Spleen (tissue), 11 donors: ENCODE measurements around the gene C3orf22. TPM values are rescaled to one million over a fixed set of nuclear protein-coding genes. Genes with fewer than 3 reads are reported as not detected.

ENCODE experiments used
- DNase-seq: peaks from one replicate; pipeline ENCODE4 v3.0.0-alpha.2; 2020
- H3K27ac ChIP-seq, 8 donors: fragments of 200-600 bp; sonication (generic) in 7 of 8; 1 replicate in 4 of 8; 2 replicates in 4 of 8; pipeline versions ENCODE4 v1.5.0 to v1.8.0; 2016 to 2021; ENCODE audit warnings: inconsistent platforms in 4 of 8, mild to moderate bottlenecking in 4 of 8, moderate library complexity in 1 of 8
- H3K27me3 ChIP-seq, 7 donors: fragments of 200-600 bp; sonication (generic) in 6 of 7; replicated peaks in 1 of 7; 1 replicate in 4 of 7; 2 replicates in 3 of 7; pipeline versions ENCODE4 v1.5.0 to v1.8.0; 2016 to 2021; ENCODE audit warnings: inconsistent platforms in 3 of 7, mild to moderate bottlenecking in 1 of 7
- H3K36me3 ChIP-seq, 6 donors: fragments of 200-600 bp; sonication (generic) in 5 of 6; 1 replicate in 4 of 6; 2 replicates in 2 of 6; pipeline versions ENCODE4 v1.5.0 to v1.8.0; 2016 to 2021; ENCODE audit warnings: inconsistent platforms in 2 of 6
- H3K4me1 ChIP-seq, 6 donors: fragments of 200-600 bp; sonication (generic) in 5 of 6; 1 replicate in 3 of 6; 2 replicates in 3 of 6; pipeline versions ENCODE4 v1.5.0 to v1.8.0; 2016 to 2021; ENCODE audit warnings: inconsistent platforms in 3 of 6
- H3K4me3 ChIP-seq, 8 donors: fragments of 200-600 bp; sonication (generic) in 7 of 8; 1 replicate in 4 of 8; 2 replicates in 4 of 8; pipeline versions ENCODE4 v1.5.0 to v1.8.0; 2016 to 2021; ENCODE audit warnings: inconsistent platforms in 4 of 8, mild to moderate bottlenecking in 4 of 8, moderate library complexity in 2 of 8
- H3K9me3 ChIP-seq, 8 donors: fragments of 200-600 bp; sonication (generic) in 7 of 8; 1 replicate in 4 of 8; 2 replicates in 4 of 8; pipeline versions ENCODE4 v1.5.0 to v1.8.0; 2016 to 2021; ENCODE audit warnings: inconsistent platforms in 4 of 8
- POLR2A ChIP-seq, 3 donors: fragments of 450-650 bp; IDR thresholded peaks; one replicate each; pipeline ENCODE4 v1.5.1; 2017; ENCODE audit warnings: antibody characterized with exemption in 3 of 3, mild to moderate bottlenecking in 1 of 3
- POLR2AphosphoS5 ChIP-seq, 3 donors: sonication (generic); formaldehyde crosslinking; IDR thresholded peaks; one replicate each; pipeline ENCODE4 v1.5.1; 2017; ENCODE audit warnings: antibody characterized with exemption in 3 of 3
- WGBS, 5 donors: extraction: QIAGEN DNeasy Blood & Tissue Kit in 3 of 5; methylation state at CpG; one replicate each; pipeline versions ENCODE4 v1.1.5 to v1.1.7; 2013 to 2018; 5-methylcytosine and 5-hydroxymethylcytosine counted together
- intact Hi-C: fragments of 100-400 bp; cut with DNase I; formaldehyde crosslinking; loops from one replicate; pipeline ENCODE4 v1.15.0; 2023; ENCODE audit warnings: low total_unique reads
- polyA plus RNA-seq, 3 donors: library from polyadenylated mRNA; stranded (reverse); fragments of 200-250 nt; gene quantifications; one replicate each; pipeline ENCODE4 v1.2.1, GENCODE V29; 2013
- total RNA-seq, 7 donors: library from RNA; depleted of rRNA in 3 of 7; stranded (reverse); fragments of >200 nt in 3 of 7; fragmentation: NEBNext Ultra II Directional in 4 of 7; extraction: Animal tissue kit (Norgen Biotek cat#: 25700) in 4 of 7; gene quantifications; one replicate each; pipeline versions ENCODE4 v1.1.0 to v1.2.1, GENCODE V29; 2016 to 2021
- TF ChIP-seq, protein P1 (sequence below), 11 experiments: fragments of 200-600 bp in 7 of 11; fragments of 450-650 bp in 4 of 11; sonication (generic) in 4 of 11; IDR thresholded peaks in 8 of 11; conservative IDR thresholded peaks in 3 of 11; 1 replicate in 7 of 11; 2 replicates in 4 of 11; pipeline versions ENCODE4 v1.4.0 to v1.8.0; 2016 to 2021; ENCODE audit warnings: antibody characterized with exemption in 11 of 11, inconsistent platforms in 4 of 11, mild to moderate bottlenecking in 1 of 11
- donor health status: healthy with polysubstance abuse.
- donor health status: DM: no; HTN: no; CAD: no; lungs with moderate emphysema.
- donor health status: DM: no; HTN: no; CAD: no.
- donor health status: Bipolar disorder and iron deficiency.
- donor health status: healthy.
- donor health status: DM: no; HTN: no; CAD: no.
- donor health status: DM: yes; HTN: yes; CAD: no.

C3orf22 gene
- total and polyA plus RNA-seq, 10 donors = not detected

- H3K9me3 ChIP-seq = no peaks in the 10 kb centered on the region
- intact Hi-C loops = loop anchor here (5.0 to 10.0 kb wide), 2 partner anchors 126 to 1018 kb away; partner anchors contain the start of gene TXNRD3
- DNase-seq = peak; percentile 78
- no peaks in the 10 kb centered on the region for H3K36me3 ChIP-seq
- H3K4me3 ChIP-seq = no peak overlapping the region
- peak overlapping the region in 6 of 8 donors; percentile 67 to 93 (median 78) for H3K27ac ChIP-seq
- H3K4me1 ChIP-seq = peaks cover 3 to 71% (median 38%) of the 10 kb centered on the region in 6 donors
- 45 to 77% (median 65%) methylated on average over 11 to 14 of the region's 14 CpGs for WGBS, 5 donors
- TF ChIP-seq POLR2A (IDR thresholded peaks at IDR 0.05) = no peak
- TF ChIP-seq, protein P1, sequence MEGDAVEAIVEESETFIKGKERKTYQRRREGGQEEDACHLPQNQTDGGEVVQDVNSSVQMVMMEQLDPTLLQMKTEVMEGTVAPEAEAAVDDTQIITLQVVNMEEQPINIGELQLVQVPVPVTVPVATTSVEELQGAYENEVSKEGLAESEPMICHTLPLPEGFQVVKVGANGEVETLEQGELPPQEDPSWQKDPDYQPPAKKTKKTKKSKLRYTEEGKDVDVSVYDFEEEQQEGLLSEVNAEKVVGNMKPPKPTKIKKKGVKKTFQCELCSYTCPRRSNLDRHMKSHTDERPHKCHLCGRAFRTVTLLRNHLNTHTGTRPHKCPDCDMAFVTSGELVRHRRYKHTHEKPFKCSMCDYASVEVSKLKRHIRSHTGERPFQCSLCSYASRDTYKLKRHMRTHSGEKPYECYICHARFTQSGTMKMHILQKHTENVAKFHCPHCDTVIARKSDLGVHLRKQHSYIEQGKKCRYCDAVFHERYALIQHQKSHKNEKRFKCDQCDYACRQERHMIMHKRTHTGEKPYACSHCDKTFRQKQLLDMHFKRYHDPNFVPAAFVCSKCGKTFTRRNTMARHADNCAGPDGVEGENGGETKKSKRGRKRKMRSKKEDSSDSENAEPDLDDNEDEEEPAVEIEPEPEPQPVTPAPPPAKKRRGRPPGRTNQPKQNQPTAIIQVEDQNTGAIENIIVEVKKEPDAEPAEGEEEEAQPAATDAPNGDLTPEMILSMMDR (IDR thresholded peaks at IDR 0.05 in 8 of 11, conservative IDR thresholded peaks at IDR 0.05 in 3 of 11) = no peak
- no peak for TF ChIP-seq POLR2AphosphoS5 (IDR thresholded peaks at IDR 0.05)
- peaks cover 0 to 37% (median 11%) of the 10 kb centered on the region in 7 donors for H3K27me3 ChIP-seq
Observed at GRCh38 chr3:126528800-126529541, 29.8 kb downstream of the C3orf22 start.

DNA sequence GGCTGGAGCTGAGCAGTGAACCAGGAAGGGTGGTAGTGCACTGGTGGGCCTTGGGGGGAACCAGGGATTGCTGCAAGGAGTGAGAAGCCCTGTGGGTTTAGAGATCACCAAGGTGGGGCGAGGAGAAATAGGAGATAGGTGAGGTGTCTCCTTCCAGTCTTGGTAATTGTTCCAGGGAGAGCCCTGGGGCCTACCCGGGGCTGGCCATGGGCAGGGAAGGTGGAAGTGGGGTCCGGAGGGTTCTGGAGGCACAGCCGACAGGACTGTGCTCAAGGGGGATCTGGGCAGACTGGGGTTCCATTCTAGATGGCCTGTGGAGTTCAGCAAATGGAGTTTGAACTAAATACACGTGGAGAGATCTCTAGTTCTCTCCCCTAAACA, 30.3 kb downstream of the C3orf22 start:
- H3K27ac ChIP-seq = peak overlapping the region in 5 of 8 donors; percentile 67 to 93 (median 88)
- no peaks in the 10 kb centered on the region for H3K9me3 ChIP-seq
- TF ChIP-seq POLR2A (IDR thresholded peaks at IDR 0.05) = no peak
- TF ChIP-seq POLR2AphosphoS5 (IDR thresholded peaks at IDR 0.05) = no peak
- TF ChIP-seq, protein P1 (IDR thresholded peaks at IDR 0.05 in 8 of 11, conservative IDR thresholded peaks at IDR 0.05 in 3 of 11) = no peak
- H3K27me3 ChIP-seq = peaks cover 0 to 43% (median 16%) of the 10 kb centered on the region in 7 donors
- no peaks in the 10 kb centered on the region for H3K36me3 ChIP-seq
- peak; percentile 60 for DNase-seq
- H3K4me3 ChIP-seq = no peak overlapping the region
- intact Hi-C loops = loop anchor here (5.0 to 10.0 kb wide), 2 partner anchors 126 to 1019 kb away; partner anchors contain the start of gene TXNRD3
- peaks cover 3 to 77% (median 43%) of the 10 kb centered on the region in 6 donors for H3K4me1 ChIP-seq
- 66 to 87% (median 83%) methylated on average over 5 of the region's 5 CpGs for WGBS, 5 donors

- 57 to 72% (median 70%) methylated on average over 6 of the region's 6 CpGs for WGBS, 5 donors
- peak; percentile 64 for DNase-seq
- TF ChIP-seq POLR2AphosphoS5 (IDR thresholded peaks at IDR 0.05) = no peak
Observed at GRCh38 chr3:126527455-126528211, 31.1 kb downstream of the C3orf22 start.

DNA sequence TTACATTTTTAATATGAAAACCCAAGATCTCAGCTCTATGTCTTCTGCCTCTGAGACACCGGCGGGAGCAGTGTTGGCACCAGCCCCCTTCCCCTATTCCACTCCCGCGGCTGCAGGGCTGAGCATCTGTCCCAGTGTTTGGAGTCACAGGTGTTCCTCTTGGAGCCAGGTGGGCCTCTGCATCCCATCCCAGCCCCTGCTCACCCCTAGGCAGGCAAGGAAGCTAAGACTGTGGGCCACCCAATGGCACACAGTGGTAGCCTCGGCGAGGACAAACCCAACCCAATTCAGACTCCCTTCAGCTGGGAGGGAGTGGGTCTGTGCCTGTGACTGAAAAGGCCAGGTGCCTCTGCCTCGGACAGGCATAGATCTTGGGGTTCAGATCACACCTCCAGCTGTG, 31.7 kb downstream of the C3orf22 start:
- DNase-seq = peak; percentile 66
- TF ChIP-seq POLR2AphosphoS5 (IDR thresholded peaks at IDR 0.05) (no peak), POLR2A (IDR thresholded peaks at IDR 0.05) (no peak)
- TF ChIP-seq, protein P1 (IDR thresholded peaks at IDR 0.05 in 8 of 11, conservative IDR thresholded peaks at IDR 0.05 in 3 of 11) = no peak
- Histone ChIP-seq H3K36me3 (no peaks in the 10 kb centered on the region), H3K4me1 (peaks cover 3 to 91% (median 50%) of the 10 kb centered on the region in 6 donors), H3K4me3 (no peak overlapping the region), H3K27ac (peak overlapping the region in 2 of 8 donors; percentile 88 to 93), H3K9me3 (no peaks in the 10 kb centered on the region), H3K27me3 (peaks cover 0 to 55% (median 16%) of the 10 kb centered on the region in 7 donors)
- WGBS, 5 donors = 80 to 95% (median 86%) methylated on average over 5 to 7 of the region's 7 CpGs
- intact Hi-C loops = loop anchor here (5.0 to 10.0 kb wide), 2 partner anchors 128 to 1020 kb away; partner anchors contain the start of gene TXNRD3

More at GRCh38 chr3:126527455-126528211, 31.1 kb downstream of the C3orf22 start:
- Histone ChIP-seq H3K36me3 (no peaks in the 10 kb centered on the region), H3K27ac (peak overlapping the region in 3 of 8 donors; percentile 88 to 93 (median 90)), H3K4me3 (no peak overlapping the region), H3K9me3 (no peaks in the 10 kb centered on the region), H3K27me3 (peaks cover 0 to 51% (median 16%) of the 10 kb centered on the region in 7 donors), H3K4me1 (peaks cover 3 to 84% (median 45%) of the 10 kb centered on the region in 6 donors)
- intact Hi-C loops = loop anchor here (5.0 to 10.0 kb wide), 2 partner anchors 127 to 1020 kb away; partner anchors contain the start of gene TXNRD3
